SIG-M5 treated with dmso at 0.1 percent for 504 hours (cell line): Measurements from ENCODE around the gene FBXL2.
"Not testable (repeated sequence)": the region's sequence is repeated elsewhere in the genome, so short reads cannot be mapped to it uniquely, and the experiment has no call there.

Experiments used
- DNase-seq: peaks from one replicate; lab custom pipeline; 2025; ENCODE audit not compliant: unreplicated experiment; lab: John Stamatoyannopoulos, UW

The FBXL2 gene

DNA sequence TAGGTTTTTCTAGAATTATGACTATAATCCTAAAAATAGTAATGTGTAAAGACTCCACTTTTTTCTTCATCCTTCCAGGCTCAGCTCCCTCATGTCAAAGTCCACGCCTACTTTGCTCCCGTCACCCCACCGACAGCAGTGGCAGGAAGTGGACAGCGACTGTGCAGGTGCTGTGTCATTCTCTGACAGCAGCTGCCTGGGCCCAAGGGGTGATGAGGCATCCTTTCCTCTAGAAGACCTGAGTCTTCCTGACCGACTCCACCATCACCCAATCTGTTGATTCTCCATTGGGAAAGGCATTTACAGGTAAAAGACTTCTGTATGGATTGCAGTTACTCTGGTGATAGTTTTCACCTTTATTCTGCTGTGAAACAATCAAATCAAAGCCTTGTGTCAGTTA lies 108.2 kb downstream of the FBXL2 start:
- no peak for DNase-seq

DNA sequence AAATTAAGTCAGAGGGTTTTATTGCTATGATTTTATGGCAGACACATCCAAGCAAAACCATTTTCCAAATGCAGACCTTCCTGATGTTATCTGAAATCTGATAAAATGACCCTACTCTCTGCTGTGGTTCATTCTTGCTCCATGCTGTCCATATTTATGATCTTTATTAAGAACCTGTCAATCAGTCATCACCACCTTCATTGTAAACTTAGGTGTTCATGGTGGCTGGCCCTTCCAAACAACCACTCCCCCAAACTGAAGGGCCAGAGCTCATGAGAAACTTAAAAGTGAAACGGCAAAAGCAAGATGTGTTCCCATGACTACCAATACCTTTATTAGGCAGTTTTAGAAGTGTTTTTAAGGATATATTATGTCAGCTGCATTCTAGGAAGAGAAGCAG lies 109.4 kb downstream of the FBXL2 start:
- DNase-seq, result no peak

DNA sequence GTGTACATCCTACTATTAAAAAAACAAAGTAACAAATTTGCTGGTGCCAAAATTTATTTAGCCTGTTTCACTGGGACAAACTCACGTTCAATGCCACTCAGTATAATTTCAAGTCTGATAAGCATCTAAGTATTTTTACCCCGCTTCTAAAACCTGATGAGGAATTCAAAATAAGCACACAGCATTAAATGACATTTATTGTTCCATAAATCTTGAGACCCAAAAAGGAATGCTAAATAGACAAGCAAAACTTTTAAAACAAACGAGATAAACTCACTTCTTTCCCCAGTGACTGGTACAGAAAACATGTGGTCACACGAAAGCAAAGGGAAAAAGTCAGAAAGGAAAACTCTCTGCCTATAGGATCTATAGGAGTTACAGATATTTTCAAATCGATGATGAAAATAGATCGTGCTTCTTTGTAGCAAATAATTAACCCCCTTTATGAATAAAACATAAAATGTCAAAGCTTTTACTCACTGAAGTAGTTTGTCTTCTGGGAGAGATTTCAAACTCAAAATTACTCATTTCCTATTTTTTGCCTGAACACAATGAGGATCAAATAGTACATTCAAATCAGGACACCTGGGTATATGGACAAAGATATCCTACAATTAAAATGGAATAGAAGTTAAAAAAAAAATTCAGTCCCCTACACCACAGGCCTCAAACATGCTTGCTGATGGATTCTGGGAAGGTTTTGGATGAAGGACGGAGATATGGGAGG lies 111.3 kb downstream of the FBXL2 start:
- DNase-seq, result no peak

DNA sequence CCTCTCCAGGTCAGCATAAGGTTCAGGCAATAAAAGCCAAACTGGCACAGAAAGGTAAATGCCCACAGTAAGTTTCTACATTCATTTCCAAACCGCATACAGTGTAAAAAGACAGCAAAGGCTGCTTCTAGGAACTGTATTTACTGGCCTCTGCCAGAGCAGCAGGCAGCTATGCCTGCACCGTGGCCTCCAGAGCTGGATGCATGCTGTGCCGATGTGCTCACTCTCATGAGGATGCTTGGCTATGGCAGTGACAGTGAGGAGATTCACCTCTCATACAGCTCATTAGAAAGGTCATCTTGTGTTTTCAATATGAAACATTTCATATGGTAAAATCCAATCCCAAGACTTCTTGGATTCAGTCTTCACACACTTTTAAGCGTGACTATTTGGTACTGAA lies 112.7 kb downstream of the FBXL2 start:
- DNase-seq, result no peak

DNA sequence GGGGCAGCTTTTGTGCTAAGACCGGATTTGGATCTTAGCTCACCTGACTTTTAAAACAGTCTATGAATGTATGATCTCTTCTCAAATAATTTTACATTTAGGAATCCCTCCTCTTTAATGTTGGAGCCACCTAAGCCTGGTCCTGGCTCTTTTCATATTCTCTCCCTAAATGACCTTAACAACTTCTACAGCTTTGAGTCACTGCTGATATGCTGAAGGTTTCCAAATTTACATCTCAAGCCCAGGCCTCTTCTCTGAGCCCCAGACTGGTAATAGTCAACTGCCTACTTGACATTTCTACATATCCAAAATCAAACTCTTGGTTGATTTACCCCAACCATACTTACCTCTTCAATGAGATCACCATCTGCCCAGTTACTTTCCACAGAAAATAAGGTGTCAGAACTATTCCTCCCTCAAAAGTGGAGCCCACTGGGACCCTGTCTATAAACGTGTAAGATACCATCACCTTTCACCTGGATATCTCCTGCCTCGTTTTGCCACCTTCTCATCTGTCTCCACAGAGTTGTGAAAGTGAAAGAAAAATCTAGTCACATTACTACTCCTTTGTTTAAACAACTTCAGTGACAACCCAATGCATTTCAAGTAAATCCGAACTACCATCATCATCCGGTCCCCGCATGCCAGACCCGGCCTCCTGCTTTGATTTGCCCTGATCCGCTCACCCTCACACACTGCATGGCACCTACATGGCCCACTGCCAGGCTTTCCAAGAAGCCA lies 114.2 kb downstream of the FBXL2 start:
- no peak for DNase-seq

GRCh38 chr3:33392144-33392543 lies 114.9 kb downstream of the FBXL2 start:
- no peak for DNase-seq

- no peak for DNase-seq
Measured at GRCh38 chr3:33392703-33393125, 115.5 kb downstream of the FBXL2 start.

GRCh38 chr3:33394403-33395054 lies 117.3 kb downstream of the FBXL2 start:
- DNase-seq, result no peak

- DNase-seq, result no peak
Measured at GRCh38 chr3:33395900-33396299, 118.7 kb downstream of the FBXL2 start.

DNA sequence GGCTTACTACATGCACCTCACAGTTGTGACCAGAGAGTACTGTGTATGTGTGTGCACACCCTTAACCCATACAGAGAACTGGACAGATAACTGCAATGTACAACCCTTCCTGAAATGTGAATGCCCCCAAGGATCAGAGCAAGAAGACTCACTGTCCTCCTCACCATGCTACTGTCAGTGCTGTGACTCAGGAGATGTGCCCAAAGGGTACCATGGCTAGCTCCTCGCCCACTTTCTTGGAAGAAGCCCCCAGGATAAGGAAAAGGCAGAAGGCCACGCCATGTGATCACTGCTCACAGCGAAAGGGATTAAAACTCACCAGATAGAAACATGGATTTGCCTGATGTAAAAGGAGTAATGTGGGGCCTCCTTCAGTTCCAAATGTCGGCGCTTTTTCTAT lies 121.2 kb downstream of the FBXL2 start:
- DNase-seq, result no peak

DNA sequence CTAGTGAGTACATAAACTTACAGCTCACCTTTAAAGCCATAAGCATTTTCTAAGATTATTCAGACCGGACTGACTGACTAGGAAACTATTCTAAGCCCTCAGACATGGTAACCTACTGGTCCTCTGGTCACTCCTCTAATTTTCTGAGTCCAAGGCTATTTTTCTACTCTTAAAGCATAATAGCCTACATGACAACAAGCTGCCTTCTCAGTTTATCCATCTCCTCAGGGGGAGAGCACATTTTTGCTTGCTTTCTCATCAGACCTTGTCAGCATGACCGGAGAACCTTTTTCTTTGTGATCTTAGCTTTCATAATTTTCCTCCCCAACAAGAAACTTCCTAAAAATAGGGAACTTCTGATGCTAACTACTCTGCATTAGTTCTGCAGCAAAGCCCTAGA lies 124.5 kb downstream of the FBXL2 start:
- no peak for DNase-seq

- DNase-seq, result no peak
Measured at GRCh38 chr3:33402936-33403335, 125.7 kb downstream of the FBXL2 start.

DNA sequence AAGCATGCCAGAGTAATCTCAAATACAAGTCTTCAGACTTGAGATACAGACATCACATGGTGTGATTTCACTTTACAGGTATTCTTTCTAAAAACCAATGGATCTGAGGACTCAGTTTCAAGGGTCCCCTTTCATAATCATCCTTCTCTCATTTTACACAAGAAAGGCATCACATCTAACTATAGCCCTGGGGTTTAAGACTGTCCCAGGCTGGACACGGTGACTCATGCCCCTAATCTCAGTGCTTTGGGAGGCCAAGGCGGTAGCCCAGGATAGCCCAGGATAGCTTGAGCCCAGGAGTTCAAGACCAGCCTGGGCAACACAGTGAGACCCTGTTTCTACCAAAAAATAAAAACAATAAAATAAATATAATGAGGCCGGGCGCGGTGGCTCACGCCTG lies 126.5 kb downstream of the FBXL2 start:
- no peak for DNase-seq

DNA sequence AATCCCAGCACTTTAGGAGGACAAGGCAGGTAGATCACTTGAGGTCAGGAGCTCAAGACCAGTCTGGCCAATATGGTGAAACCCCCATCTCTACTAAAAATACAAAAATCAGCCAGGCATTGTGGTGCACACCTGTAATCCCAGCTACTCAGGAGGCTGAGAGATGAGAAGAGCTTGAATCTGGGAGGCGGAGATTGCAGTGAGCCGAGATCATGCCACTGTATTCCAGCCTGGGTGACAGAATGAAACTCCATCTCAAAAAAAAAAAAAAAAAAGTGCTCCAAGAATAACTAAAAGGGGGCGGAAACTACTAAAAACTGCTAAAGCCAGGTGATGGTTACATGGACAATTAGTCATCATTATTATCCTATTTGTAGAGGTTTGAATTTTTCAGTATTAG lies 133.6 kb downstream of the FBXL2 start:
- DNase-seq, result not testable (repeated sequence)

DNA sequence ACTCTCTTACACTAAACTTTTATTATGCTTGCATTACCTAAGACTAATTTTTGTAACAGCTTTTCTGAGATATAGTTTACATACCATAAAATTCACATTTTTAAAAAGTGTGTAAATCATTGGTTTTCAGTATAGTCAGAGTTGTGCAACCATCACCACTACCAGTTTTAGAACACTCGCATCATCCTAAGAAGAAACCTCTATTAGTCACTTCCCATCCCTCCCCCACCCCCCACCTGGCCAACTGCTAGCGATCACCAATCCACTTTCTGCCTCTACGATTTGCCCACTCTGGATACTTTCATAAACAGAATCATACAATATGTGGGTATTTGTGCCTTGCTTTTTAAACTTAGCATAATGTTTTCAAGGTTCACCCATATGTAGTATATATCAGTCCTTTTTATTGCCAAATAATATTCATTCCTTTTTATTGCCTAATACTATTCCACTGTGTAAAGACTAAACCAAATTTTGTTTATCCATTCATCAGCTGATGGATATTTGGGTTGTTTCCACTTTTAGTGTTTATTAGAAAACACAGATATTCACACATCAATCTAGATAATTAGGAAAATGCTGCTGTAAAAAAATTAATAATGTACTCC lies 139.9 kb downstream of the FBXL2 start:
- DNase-seq, result peak; percentile 64

GRCh38 chr3:33419948-33420347 lies 142.7 kb downstream of the FBXL2 start:
- DNase-seq, result peak; percentile 69

GRCh38 chr3:33420966-33421365 lies 143.7 kb downstream of the FBXL2 start:
- DNase-seq, result peak; percentile 22

DNA sequence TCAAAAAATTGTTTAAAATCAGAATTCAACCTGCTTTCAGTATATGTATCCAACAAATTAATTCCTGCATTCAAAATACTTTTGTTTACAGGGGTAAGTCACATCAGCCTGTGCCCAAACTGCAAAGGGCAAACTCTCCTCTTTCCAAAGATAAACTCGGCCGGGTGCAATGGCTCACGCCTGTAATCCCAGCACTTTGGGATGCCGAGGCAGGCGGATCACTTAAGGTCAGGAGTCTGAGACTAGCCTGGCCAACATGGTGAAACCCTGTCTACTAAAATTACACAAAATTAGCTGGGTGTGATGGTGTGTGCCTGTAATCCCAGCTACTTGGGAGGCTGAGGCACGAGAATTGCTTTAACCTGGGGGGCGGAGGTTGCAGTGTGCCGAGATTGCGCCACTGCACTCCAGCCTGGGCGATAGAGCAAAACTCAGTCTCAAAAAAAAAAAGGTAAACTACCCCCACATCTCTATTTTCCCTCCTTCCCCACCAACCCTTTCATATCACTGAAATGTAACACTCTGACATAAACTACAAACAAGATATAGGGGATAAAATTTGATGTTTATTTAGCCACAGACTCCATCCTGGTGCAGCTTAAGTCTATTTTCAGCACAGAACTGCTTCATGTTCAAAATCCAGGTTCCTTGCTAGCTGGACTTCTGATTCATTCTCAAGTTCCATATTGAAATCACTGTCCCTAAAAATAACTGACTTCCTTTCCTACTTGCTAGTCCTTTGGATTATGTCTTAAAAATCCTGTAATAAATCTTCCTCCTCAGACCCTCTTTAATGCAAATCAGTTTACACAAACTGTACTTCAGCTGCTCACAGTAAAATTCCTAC lies 147.6 kb downstream of the FBXL2 start:
- DNase-seq, result no peak

DNA sequence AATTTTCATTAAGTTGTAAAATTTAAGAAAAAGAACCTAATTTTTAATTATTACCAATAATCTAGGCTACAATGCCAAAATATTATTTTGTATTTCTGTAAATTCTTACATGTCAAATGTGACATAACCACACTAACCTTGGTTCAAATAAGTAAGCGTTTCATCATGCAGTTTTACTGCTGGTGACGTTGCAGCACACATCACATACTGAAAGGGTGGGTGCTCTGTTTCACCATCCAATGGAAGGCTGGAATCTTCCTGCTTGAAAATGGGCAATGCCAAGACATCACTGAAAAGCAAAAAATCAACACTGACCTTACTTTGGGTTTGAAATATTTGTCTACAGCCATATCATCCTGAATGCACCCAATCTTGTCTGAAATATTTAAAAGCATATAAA lies 148.2 kb downstream of the FBXL2 start:
- DNase-seq, result no peak

GRCh38 chr3:33426068-33426467 lies 148.8 kb downstream of the FBXL2 start:
- no peak for DNase-seq
